NCI-H146 treated with DMSO at 0.1 percent for 48 hours (cell line): ENCODE data around the gene DNAJA3.

Source experiments
- DNase-seq: peaks from one replicate; lab custom pipeline; 2025; ENCODE audit not compliant: unreplicated experiment; lab: John Stamatoyannopoulos, UW

DNAJA3 gene

GRCh38 chr16:4472880-4473279 is 47.2 kb downstream of the DNAJA3 start:
- DNase-seq: no peak

GRCh38 chr16:4474192-4474961 is 48.7 kb downstream of the DNAJA3 start, which contains the start of gene NMRAL1:
Gene NMRAL1 (minus strand): TSS chr16:4474625. CDS start chr16:4474132, 493 bp downstream.
- DNase-seq: peak; percentile 96

DNA sequence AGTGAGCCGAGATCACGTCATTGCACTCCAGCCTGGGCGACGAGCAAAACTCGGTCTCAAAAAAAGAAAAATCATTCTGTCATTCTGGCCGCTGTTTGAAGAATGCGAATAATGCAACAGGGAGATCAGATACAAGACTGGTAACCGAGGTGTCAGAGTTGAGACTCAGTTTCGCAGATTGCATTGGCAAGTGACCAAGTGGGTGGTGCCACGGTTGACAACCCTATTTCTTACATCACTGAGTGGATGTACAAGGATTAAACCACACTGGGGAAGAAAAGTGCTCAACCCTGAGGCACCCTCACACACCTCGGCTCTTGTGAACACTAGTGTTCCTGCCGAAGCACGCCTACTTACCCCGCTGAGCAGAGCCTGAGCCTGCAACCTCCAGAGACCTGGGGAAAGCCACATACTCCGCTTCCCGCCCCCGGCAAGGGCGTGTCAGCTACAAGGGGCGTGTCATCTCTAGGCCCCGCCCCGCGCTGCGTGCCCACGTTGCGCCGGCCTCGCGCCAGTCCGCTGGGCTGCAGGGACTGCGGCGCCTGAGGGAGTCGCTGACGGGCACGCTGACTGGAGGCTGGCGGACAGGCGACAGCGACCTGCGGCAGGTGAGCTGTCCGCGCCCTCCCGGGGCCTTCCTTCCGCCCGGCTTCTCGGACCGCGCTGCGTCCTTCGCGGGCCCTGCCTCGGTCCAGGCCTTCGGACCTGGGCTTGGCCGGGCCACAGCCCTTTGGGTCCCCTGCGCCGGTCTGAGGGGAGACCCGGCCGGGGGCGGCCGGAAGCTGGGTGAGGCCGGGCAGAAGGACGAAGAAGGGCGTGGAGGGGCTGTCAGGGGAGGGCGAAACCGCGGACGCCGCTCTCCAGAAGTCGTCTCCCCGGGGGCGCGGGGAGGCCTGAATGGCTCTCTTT is 50.5 kb downstream of the DNAJA3 start, which contains the start of gene HMOX2:
Gene HMOX2, plus strand, starts transcription at position 519 of the 909 bp plus-strand sequence. CDS start 29,127 bp downstream, outside the sequence.
- DNase-seq: peak; percentile 92

- DNase-seq: no peak
Observed at GRCh38 chr16:4477966-4478365, 52.3 kb downstream of the DNAJA3 start.

- DNase-seq: no peak
Observed at GRCh38 chr16:4481526-4481925, 55.9 kb downstream of the DNAJA3 start.

DNA sequence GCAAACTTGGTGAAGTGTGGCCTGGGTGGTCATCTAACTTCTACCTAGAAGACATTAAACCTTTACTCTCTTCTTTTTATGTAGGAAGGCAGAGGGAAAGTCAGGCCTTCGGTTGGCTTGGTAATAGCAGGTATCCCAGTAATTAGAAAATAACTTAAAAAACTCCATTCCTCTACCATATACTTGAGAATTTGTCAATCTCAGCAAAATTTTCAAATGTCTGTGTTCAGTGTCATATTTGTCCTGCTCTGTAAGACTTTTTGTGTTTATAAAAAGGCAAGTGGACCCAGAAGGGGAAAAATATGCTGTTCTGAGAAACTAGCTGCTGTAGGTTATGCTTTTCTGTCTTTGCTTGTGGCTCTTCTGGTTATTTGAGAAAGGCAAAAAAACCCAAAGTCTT is 56.3 kb downstream of the DNAJA3 start:
- DNase-seq: no peak

DNA sequence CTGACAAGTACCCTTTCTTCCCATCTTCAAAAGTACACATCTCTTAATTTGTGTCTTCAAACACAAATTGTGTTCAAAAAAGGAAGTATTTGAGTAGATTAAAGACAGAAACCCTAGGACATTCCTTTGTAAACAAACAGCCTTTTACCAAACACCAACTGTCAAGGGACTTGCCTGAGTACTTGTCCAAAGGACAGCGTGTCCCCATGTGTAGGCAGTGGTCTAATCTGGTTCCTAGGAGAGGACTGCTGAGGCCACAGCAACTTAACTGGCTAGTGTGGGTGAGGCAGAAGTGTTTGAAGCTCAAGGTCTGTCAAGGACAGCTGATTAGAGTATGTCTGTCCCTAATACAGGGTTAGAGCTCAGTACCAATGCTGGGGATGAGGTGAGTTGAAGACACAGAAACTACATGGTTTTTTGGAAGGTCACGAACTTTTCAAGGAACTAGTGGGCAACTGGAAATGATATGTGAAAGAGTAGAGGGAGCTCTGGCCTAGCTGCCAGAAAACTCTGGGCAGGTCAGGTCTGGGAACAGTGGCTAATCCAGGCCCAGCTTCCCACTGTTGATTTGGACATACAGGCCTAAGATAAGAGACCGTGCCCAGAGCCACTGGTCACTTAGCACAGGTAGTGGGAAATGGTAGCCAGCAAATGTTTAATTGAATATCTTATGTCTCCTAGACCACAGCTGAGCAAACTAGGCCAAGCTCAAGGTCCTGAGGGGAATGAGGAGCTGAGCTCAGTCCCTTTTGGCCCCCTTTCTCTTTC is 60.6 kb downstream of the DNAJA3 start:
- DNase-seq: no peak

DNA sequence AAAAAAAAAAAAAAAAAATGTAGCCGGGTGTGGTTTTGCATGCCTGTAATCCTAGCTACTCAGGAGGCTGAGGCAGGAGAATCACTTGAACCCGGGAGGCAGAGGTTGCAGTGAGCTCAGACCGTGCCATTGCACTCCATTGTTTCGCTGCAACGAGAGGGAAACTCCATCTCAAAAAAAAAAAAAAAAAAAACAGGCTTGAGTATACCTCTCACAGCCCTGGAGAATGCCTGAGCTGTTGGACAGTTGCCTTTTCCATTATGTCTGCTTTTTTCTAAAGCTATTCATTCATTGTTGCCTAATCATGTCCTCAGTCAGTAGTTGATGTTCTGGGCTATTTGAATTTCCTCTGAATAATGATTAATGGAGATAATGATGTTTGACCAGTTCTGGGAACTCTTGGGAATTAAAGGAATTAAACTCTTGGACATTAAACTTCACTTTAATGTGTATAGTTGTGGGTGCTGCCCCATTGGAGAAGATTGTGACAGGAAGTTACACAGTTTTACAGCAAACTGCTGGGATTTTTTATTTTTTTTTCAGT is 62.4 kb downstream of the DNAJA3 start:
- no peak for DNase-seq

- DNase-seq: no peak
Observed at GRCh38 chr16:4488499-4488967, 62.9 kb downstream of the DNAJA3 start.

DNA sequence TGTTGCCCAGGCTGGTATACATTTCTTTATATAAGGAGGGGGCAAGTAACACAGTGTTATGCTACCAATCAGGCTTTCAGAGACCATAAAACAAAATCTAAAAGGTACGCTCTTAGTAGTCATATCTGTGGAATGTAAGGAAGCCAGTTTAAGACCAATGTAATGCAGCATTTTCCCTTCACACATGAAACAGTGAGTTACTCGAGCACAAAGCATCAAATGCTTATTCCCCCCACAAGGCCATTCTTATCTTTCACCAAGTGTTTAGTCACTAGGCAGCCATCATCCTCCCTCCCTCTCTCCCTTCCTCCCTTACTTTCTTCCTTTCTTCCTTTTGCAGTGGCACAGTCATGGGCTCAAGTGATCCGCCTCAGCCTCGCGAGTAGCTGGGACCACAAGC is 63.4 kb downstream of the DNAJA3 start:
- DNase-seq: no peak

GRCh38 chr16:4491898-4492297 is 66.2 kb downstream of the DNAJA3 start:
- no peak for DNase-seq

- DNase-seq: no peak
Observed at GRCh38 chr16:4494746-4495490, 69.2 kb downstream of the DNAJA3 start.

DNA sequence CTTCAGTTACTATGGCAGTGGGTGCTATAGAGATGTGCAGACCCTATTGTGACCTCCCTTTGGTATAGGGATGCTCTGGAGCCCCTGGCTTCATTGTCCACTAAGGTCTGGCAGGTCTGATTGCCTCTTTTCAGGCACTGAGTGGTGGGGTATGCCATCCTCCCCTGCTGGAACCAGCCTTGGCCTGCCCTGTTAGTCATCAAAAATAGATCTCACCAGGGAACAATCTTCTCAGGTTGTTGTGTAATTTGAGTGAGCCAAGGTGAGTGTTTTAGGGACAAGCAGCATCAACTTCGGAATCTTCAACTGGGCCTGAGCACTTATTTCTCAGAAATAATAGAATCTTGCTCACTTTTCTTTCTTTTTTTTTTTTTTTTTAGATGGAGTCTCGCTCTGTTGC is 70.1 kb downstream of the DNAJA3 start:
- no peak for DNase-seq

- DNase-seq: no peak
Observed at GRCh38 chr16:4496305-4496704, 70.6 kb downstream of the DNAJA3 start.

GRCh38 chr16:4498546-4499195 is 73.0 kb downstream of the DNAJA3 start:
- DNase-seq: no peak

GRCh38 chr16:4499196-4499555 is 73.5 kb downstream of the DNAJA3 start:
- no peak for DNase-seq

DNA sequence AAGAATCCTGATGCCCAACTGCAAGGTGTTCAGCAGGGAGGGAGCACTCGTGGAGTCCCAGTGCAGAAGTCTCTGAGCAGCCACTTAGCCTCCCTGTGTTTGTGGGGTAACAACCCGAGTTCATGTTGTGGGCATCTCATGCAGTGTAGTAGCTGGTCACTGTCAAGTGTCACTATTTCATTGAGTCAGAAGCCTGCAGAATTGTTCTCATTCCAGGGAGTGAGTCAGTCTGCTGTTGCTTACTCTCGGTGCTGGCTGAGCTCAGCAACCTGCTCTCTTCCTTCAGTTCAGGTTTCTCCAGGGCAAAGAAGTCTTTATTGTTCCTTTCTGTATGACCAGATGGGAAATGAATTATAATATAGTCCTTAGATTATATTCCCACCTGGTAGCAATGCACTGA is 74.6 kb downstream of the DNAJA3 start:
- no peak for DNase-seq

DNA sequence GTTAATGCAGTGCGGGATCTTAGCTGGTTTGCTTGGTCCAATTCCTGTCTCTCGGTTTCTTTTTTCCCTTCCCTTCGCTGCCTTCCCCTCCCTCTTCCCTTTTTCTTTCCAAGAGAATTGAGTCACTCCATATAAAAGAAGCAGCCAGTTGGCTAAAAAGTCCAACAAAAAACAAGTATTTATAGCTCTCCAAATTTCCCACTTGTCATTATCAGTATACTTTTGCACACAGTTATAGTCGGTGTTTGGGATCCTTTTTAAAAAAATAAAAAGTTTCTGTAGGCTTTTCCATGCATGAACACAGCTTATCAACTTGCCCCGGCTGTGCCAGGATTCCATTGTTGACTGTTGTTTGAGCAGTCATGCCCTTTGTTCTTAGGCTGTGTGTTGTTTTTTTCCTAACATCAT is 75.4 kb downstream of the DNAJA3 start:
- DNase-seq: no peak

GRCh38 chr16:4505356-4506147 is 79.9 kb downstream of the DNAJA3 start:
- no peak for DNase-seq
